BJ (cell line): ENCODE results near the gene TUSC2. TPM values are rescaled to one million over a fixed set of nuclear protein-coding genes. Genes with fewer than 3 reads are reported as not detected.
"Not testable (repeated sequence)": the region's sequence is repeated elsewhere in the genome, so short reads cannot be mapped to it uniquely, and the experiment has no call there.

Experiments used
- CTCF ChIA-PET: fragments of 350-600 bp; formaldehyde crosslinking; extraction: SDS; loops from one replicate; lab custom pipeline; 2021; ENCODE audit warnings: antibody characterized with exemption, inconsistent platforms; lab: Yijun Ruan, JAX
- POLR2A ChIA-PET: fragments of 300-600 bp; sonication (Branson Sonifier 250); formaldehyde crosslinking; extraction: SDS; loops from one replicate; lab custom pipeline; 2021; ENCODE audit warnings: antibody characterized with exemption; lab: Charles Lee
- DNase-seq: peaks from one replicate; pipeline ENCODE4 v3.0.0-alpha.2; 2011; ENCODE audit warnings: low read depth
- H3K27me3 ChIP-seq: 2 replicates; pipeline ENCODE4 v1.6.0; 2011; ENCODE audit warnings: low read length; ENCODE audit not compliant: control insufficient read depth, insufficient read depth
- H3K36me3 ChIP-seq: 2 replicates; pipeline ENCODE4 v1.5.1; 2011; ENCODE audit warnings: low read length; ENCODE audit not compliant: control insufficient read depth, insufficient read depth
- H3K4me3 ChIP-seq: 2 replicates; pipeline ENCODE4 v1.5.1; 2011; ENCODE audit warnings: low read depth, mild to moderate bottlenecking, control low read depth, low read length
- polyA plus RNA-seq: library from polyadenylated mRNA; depleted of rRNA; stranded (reverse); fragments of >200 nt; gene quantifications from 2 replicates; pipeline ENCODE4 v1.2.3, GENCODE V29; 2011
- TF ChIP-seq, protein P1 (sequence below): IDR thresholded peaks from 2 replicates; pipeline ENCODE4 v1.5.1; 2011; ENCODE audit warnings: low read depth, mild to moderate bottlenecking, control low read depth, inconsistent platforms, low read length, moderate library complexity; ENCODE audit not compliant: insufficient read depth

Gene TUSC2
- polyA plus RNA-seq, 1 experiment, result 38.9 TPM

DNA sequence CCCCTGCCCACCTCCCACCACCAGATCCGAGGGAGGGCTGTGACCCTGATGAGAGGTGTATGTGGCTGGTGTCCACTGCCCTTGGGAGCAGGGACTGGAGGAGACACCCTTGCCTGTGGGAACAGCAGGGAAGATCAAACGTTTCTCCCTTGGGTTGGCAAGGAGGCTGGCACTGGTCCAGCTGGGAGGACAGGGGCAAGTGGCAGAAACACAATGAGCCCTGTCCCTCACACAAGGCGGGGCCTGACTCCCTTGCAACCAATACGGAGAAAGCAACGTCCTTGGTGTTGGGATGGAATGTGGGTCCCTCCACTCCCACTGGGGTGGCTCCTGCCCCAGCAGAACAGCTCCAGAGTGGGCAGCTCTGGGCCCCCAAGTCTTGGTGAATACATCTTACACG is 10.7 kb downstream of the TUSC2 start:
- CTCF ChIA-PET, result interaction anchor here (1.9 kb wide), 1 partner anchor 18 kb away, joined by 3 read pairs; the partner anchor contains the start of genes HYAL3 and NAA80
- Histone ChIP-seq H3K36me3 (peaks cover 20% of the 10 kb centered on the region), H3K27me3 (no peaks in the 10 kb centered on the region), H3K4me3 (no peak overlapping the region)
- POLR2A ChIA-PET, result no interaction called here
- TF ChIP-seq, protein P1, sequence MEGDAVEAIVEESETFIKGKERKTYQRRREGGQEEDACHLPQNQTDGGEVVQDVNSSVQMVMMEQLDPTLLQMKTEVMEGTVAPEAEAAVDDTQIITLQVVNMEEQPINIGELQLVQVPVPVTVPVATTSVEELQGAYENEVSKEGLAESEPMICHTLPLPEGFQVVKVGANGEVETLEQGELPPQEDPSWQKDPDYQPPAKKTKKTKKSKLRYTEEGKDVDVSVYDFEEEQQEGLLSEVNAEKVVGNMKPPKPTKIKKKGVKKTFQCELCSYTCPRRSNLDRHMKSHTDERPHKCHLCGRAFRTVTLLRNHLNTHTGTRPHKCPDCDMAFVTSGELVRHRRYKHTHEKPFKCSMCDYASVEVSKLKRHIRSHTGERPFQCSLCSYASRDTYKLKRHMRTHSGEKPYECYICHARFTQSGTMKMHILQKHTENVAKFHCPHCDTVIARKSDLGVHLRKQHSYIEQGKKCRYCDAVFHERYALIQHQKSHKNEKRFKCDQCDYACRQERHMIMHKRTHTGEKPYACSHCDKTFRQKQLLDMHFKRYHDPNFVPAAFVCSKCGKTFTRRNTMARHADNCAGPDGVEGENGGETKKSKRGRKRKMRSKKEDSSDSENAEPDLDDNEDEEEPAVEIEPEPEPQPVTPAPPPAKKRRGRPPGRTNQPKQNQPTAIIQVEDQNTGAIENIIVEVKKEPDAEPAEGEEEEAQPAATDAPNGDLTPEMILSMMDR, result no peak
- DNase-seq, result no peak

DNA sequence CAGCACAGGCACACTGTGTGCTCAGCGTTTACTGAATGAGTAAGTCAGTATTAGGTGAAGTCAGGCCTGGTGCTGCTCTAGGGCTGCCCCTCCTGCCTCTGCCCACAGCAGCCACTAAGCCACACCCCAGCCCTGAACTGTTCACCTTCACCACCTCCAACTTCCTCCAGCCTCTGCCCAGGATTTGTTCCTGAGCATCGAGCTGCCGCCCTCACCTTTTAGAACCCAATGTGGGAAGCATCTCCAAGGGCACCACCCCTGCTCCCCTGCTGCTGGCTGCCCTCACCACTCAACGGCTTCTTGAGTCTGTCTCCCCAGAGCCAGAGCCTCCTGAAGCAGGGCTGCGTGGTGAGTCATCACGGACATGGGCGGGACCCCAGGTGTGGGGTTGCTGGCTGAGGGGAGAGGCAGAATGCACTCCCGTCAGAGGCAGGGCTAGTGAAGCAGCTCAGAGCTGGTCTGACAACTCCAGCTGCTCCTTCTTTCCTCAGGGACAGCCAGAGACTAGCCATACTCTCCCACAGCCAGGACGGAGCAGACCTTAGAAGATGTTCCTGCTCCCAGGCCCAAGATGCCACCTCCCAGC is 11.3 kb downstream of the TUSC2 start:
- no peak for DNase-seq
- TF ChIP-seq, protein P1, result no peak
- ChIA-PET POLR2A (no interaction called here), CTCF (interaction anchor here (1.9 to 3.0 kb wide), 2 partner anchors 7 to 18 kb away, joined by 3 to 15 read pairs; partner anchors contain the start of genes HYAL2, HYAL3 and NAA80)
- Histone ChIP-seq H3K27me3 (no peaks in the 10 kb centered on the region), H3K36me3 (peaks cover 20% of the 10 kb centered on the region), H3K4me3 (no peak overlapping the region)

DNA sequence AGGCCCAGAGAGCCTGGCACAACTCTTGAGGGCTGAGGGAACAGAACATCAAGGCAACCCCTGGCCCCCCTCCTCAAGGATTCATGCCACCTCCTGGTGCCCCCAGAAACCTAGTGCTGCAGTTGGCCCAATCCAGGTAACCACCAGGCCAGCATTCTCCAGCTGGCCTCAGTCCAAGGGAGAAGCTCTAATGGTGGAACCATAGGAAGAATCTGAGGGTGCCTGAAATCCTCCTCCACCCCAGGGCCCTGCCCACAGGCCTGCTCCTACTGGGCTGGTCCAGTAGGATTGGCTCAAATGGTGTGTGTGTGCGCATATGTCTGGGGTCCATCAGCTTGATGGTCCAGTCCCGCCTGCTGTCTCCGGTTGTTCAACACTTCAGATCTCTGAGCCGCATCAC is 13.2 kb downstream of the TUSC2 start:
- Histone ChIP-seq H3K4me3 (no peak overlapping the region), H3K27me3 (no peaks in the 10 kb centered on the region), H3K36me3 (peaks cover 20% of the 10 kb centered on the region)
- no peak for DNase-seq
- TF ChIP-seq, protein P1, result no peak
- ChIA-PET CTCF (interaction anchor here (0.6 to 3.0 kb wide), 3 partner anchors 9 to 270 kb away, joined by 3 to 15 read pairs (median 3); partner anchors contain the start of genes HYAL2, HYAL3 and NAA80), POLR2A (interaction anchor here (0.5 kb wide), 1 partner anchor 19 kb away, joined by 5 read pairs; no protein-coding TSS in a partner anchor)

- POLR2A ChIA-PET, result no interaction called here
- TF ChIP-seq, protein P1, result no peak
- no peak overlapping the region for H3K4me3 ChIP-seq
- CTCF ChIA-PET, result interaction anchor here (0.9 to 3.0 kb wide), 2 partner anchors 10 to 15 kb away, joined by 3 to 15 read pairs; partner anchors contain the start of genes HYAL2, HYAL3 and NAA80
- no peak for DNase-seq
- H3K27me3 ChIP-seq, result no peaks in the 10 kb centered on the region
- H3K36me3 ChIP-seq, result peaks cover 20% of the 10 kb centered on the region
Observed at GRCh38 chr3:50314342-50314741, 13.7 kb downstream of the TUSC2 start.

DNA sequence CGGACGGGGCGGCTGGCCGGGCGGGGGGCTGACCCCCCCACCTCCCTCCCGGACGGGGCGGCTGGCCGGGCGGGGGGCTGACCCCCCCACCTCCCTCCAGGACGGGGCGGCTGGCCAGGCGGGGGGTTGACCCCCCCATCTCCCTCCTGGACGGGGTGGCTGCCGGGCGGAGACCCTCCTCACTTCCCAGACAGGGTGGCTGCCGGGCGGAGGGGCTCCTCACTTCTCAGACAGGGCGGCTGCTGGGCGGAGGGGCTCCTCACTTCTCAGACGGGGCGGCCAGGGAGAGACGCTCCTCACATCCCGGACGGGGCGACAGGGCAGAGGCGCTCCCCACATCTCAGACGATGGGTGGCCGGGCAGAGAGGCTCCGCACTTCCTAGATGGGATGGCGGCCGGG is 16.0 kb downstream of the TUSC2 start:
- POLR2A ChIA-PET, DNase-seq, CTCF ChIA-PET, H3K27me3 ChIP-seq, H3K4me3 ChIP-seq, H3K36me3 ChIP-seq: not testable (repeated sequence)
